ENCODE results near the gene STARD8. TPM values are rescaled to one million over a fixed set of nuclear protein-coding genes. Genes with fewer than 3 reads are reported as not detected.

STARD8 gene
- total RNA-seq, 2 experiments from 2014 or later = 3.5 to 3.7 TPM

Other genes starting within 250 kb of the STARD8 start
- gene OPHN1, start 214.2 kb upstream of the STARD8 start, total RNA-seq = under 1 TPM; 0.10 to 0.30 TPM
- gene YIPF6, start 148.6 kb upstream of the STARD8 start, total RNA-seq = 10 to 100 TPM; 20.7 to 24.5 TPM
- 1 to 10 TPM; 5.8 to 6.2 TPM for gene EFNB1, start 181.4 kb downstream of the STARD8 start, total RNA-seq

Measured in activated CD4-positive, alpha-beta memory T cell treated with anti-CD3 and anti-CD28 coated beads, Interleukin-2, amount 10 ng/mL, durations not matched to agents 7 days and 5 days (primary cell).